ENCODE results near the gene SLC26A9.

Gene SLC26A9

DNA sequence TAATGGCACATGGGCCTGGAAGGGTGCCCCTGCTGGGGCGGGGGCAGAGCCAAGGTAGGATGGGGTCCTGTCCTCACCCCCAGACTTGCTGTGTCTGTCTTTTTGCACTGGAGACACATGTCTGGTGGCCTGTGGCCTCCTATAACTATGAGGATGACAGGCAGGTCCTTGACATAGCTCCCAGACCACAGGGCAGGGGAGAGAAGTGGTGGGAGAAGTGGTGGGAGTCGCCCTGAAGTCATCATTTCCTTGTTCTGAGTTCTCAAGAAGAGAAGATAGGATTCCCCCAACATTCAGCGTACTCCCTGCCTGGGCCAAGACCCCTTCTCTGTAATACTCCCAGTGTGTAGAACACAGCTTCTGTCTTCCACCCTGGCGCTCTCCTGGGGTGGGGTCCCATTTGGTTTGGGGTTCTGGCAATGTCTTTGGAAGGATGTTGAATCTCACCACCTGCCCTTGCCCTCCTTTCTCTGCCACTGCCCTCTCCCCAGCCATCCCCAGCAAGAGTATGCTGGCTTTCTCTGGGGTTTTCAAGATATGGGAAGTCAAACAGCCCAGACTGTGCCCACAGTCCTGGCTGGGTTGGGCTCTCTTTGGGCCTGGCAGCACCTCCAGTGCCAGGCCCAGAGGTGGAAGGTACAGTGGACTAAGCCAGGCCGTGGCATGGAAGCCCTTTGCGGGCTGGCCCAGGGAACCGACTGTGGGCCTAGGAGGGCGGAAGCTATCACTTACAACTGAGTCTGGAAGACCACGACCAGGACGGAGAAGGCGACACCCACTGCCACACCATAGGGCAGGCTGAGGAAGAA, 19.4 kb downstream of the SLC26A9 start:
- Histone ChIP-seq H3K4me2 (ENCODE audit: insufficient read depth, low read length) (no peak overlapping the region), H3K4me3 (ENCODE audit: low read depth in 1 of 2, low read length in 2 of 2) (no peak overlapping the region), H2AFZ (ENCODE audit: low read depth, low read length) (no peak overlapping the region), H3K9me3 (ENCODE audit: insufficient read depth, low read length, severe bottlenecking) (no peaks in the 10 kb centered on the region), H3K27me3 (ENCODE audit: insufficient read depth, low read length, poor library complexity) (peaks cover 19% of the 10 kb centered on the region), H4K20me1 (ENCODE audit: insufficient read depth, low read length) (peaks cover 4% of the 10 kb centered on the region), H3K27ac (ENCODE audit: low read length) (no peak overlapping the region), H3K79me2 (ENCODE audit: insufficient read depth, low read length) (no peaks in the 10 kb centered on the region), H3K36me3 (ENCODE audit: insufficient read depth, low read length) (no peaks in the 10 kb centered on the region), H3K4me1 (ENCODE audit: insufficient read depth, low read length) (no peaks in the 10 kb centered on the region; the same call in 1 of the 2 replicates), H3K9ac (ENCODE audit: low read depth, low read length) (no peak overlapping the region)
- TF ChIP-seq, protein P1, sequence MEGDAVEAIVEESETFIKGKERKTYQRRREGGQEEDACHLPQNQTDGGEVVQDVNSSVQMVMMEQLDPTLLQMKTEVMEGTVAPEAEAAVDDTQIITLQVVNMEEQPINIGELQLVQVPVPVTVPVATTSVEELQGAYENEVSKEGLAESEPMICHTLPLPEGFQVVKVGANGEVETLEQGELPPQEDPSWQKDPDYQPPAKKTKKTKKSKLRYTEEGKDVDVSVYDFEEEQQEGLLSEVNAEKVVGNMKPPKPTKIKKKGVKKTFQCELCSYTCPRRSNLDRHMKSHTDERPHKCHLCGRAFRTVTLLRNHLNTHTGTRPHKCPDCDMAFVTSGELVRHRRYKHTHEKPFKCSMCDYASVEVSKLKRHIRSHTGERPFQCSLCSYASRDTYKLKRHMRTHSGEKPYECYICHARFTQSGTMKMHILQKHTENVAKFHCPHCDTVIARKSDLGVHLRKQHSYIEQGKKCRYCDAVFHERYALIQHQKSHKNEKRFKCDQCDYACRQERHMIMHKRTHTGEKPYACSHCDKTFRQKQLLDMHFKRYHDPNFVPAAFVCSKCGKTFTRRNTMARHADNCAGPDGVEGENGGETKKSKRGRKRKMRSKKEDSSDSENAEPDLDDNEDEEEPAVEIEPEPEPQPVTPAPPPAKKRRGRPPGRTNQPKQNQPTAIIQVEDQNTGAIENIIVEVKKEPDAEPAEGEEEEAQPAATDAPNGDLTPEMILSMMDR (IDR thresholded peaks at IDR 0.05; ENCODE audit: borderline replicate concordance, extremely low read depth, low read length, poor library complexity, severe bottlenecking): no peak
- TF ChIP-seq EZH2 (IDR thresholded peaks at IDR 0.05; ENCODE audit: borderline replicate concordance, low read depth, low read length, severe bottlenecking): no peak
- DNase-seq: no peak
- ATAC-seq (ENCODE audit: insufficient read depth, low read depth): no peak

- no peak overlapping the region for H2AFZ ChIP-seq (ENCODE audit: low read depth, low read length)
- peaks cover 19% of the 10 kb centered on the region for H3K27me3 ChIP-seq (ENCODE audit: insufficient read depth, low read length, poor library complexity)
- no peaks in the 10 kb centered on the region for H3K36me3 ChIP-seq (ENCODE audit: insufficient read depth, low read length)
- ATAC-seq (ENCODE audit: insufficient read depth, low read depth) (no peak), DNase-seq (no peak)
- no peak for TF ChIP-seq EZH2 (IDR thresholded peaks at IDR 0.05; ENCODE audit: borderline replicate concordance, low read depth, low read length, severe bottlenecking)
- TF ChIP-seq, protein P1 (IDR thresholded peaks at IDR 0.05; ENCODE audit: borderline replicate concordance, extremely low read depth, low read length, poor library complexity, severe bottlenecking): no peak
- no peak overlapping the region for H3K4me2 ChIP-seq (ENCODE audit: insufficient read depth, low read length)
- no peaks in the 10 kb centered on the region for H3K4me1 ChIP-seq (ENCODE audit: insufficient read depth, low read length)
- no peaks in the 10 kb centered on the region for H3K9me3 ChIP-seq (ENCODE audit: insufficient read depth, low read length, severe bottlenecking)
- no peak overlapping the region for H3K27ac ChIP-seq (ENCODE audit: low read length)
- no peaks in the 10 kb centered on the region for H3K79me2 ChIP-seq (ENCODE audit: insufficient read depth, low read length)
- no peak overlapping the region for H3K9ac ChIP-seq (ENCODE audit: low read depth, low read length)
- H4K20me1 ChIP-seq (ENCODE audit: insufficient read depth, low read length): peaks cover 4% of the 10 kb centered on the region
- H3K4me3 ChIP-seq (ENCODE audit: low read depth in 1 of 2, low read length in 2 of 2): no peak overlapping the region
These were observed 20.4 kb downstream of the SLC26A9 start for GRCh38 chr1:205922806-205923205.

GRCh38 chr1:205922314-205922713, 20.9 kb downstream of the SLC26A9 start:
- H3K9me3 ChIP-seq (ENCODE audit: insufficient read depth, low read length, severe bottlenecking): no peaks in the 10 kb centered on the region
- H3K9ac ChIP-seq (ENCODE audit: low read depth, low read length): no peak overlapping the region
- H3K4me3 ChIP-seq (ENCODE audit: low read depth in 1 of 2, low read length in 2 of 2): no peak overlapping the region
- ATAC-seq (ENCODE audit: insufficient read depth, low read depth): no peak
- peaks cover 4% of the 10 kb centered on the region for H4K20me1 ChIP-seq (ENCODE audit: insufficient read depth, low read length)
- H3K79me2 ChIP-seq (ENCODE audit: insufficient read depth, low read length): no peaks in the 10 kb centered on the region
- H3K27me3 ChIP-seq (ENCODE audit: insufficient read depth, low read length, poor library complexity): peaks cover 16% of the 10 kb centered on the region
- no peak overlapping the region for H2AFZ ChIP-seq (ENCODE audit: low read depth, low read length)
- H3K4me1 ChIP-seq (ENCODE audit: insufficient read depth, low read length): no peaks in the 10 kb centered on the region
- no peak overlapping the region for H3K27ac ChIP-seq (ENCODE audit: low read length)
- H3K36me3 ChIP-seq (ENCODE audit: insufficient read depth, low read length): no peaks in the 10 kb centered on the region
- DNase-seq: no peak
- H3K4me2 ChIP-seq (ENCODE audit: insufficient read depth, low read length): no peak overlapping the region
- no peak for TF ChIP-seq EZH2 (IDR thresholded peaks at IDR 0.05; ENCODE audit: borderline replicate concordance, low read depth, low read length, severe bottlenecking)
- TF ChIP-seq, protein P1 (IDR thresholded peaks at IDR 0.05; ENCODE audit: borderline replicate concordance, extremely low read depth, low read length, poor library complexity, severe bottlenecking): no peak

All from DND-41 (cell line).